Neural crest cell (in vitro differentiated cells): Measurements from ENCODE around the gene METAP2. TPM values are rescaled to one million over a fixed set of nuclear protein-coding genes. Genes with fewer than 3 reads are reported as not detected.

Experiments used
- DNase-seq: peaks from one replicate; pipeline ENCODE4 v3.0.0; 2021; ENCODE audit warnings: low read depth, mixed read lengths, low spot score
- H3K27ac Mint-ChIP-seq: one replicate; pipeline ENCODE4 v1.8.0; 2021; ENCODE audit warnings: mild to moderate bottlenecking, mixed read lengths; ENCODE audit not compliant: unreplicated experiment
- H3K27me3 Mint-ChIP-seq: 2 replicates; pipeline ENCODE4 v1.8.0; 2021; ENCODE audit warnings: low read depth, mild to moderate bottlenecking, mixed read lengths
- H3K36me3 Mint-ChIP-seq: 2 replicates; pipeline ENCODE4 v1.8.0; 2021; ENCODE audit warnings: low read depth, mild to moderate bottlenecking, mixed read lengths
- H3K4me1 Mint-ChIP-seq: 2 replicates; pipeline ENCODE4 v1.8.0; 2021; ENCODE audit warnings: mixed read lengths
- H3K4me3 Mint-ChIP-seq: one replicate; pipeline ENCODE4 v1.8.0; 2021; ENCODE audit warnings: mild to moderate bottlenecking, mixed read lengths
- H3K9me3 Mint-ChIP-seq: 2 replicates; pipeline ENCODE4 v1.8.0; 2021; ENCODE audit warnings: mixed read lengths
- CTCF ChIP-seq: fragments of 200-600 bp; sonication (generic); conservative IDR thresholded peaks from 2 replicates; pipeline ENCODE4 v1.5.0; 2021; ENCODE audit warnings: antibody characterized with exemption, mild to moderate bottlenecking
- total RNA-seq: library from RNA; stranded (reverse); gene quantifications from 2 replicates; pipeline ENCODE4 v1.2.1, GENCODE V29; 2021

METAP2 gene
- total RNA-seq, 1 donor from 2014 or later = 99.6 TPM

- Mint-ChIP-seq H3K27ac (peak overlapping the region; percentile 36), H3K27me3 (peaks cover 55% of the 10 kb centered on the region), H3K4me1 (peaks cover 45% of the 10 kb centered on the region), H3K4me3 (peak overlapping the region; percentile 77), H3K9me3 (peaks cover 6% of the 10 kb centered on the region), H3K36me3 (peaks cover 2% of the 10 kb centered on the region)
- TF ChIP-seq CTCF = no peak
- DNase-seq = no peak
Measured at GRCh38 chr12:95546491-95546813, 72.5 kb downstream of the METAP2 start.

GRCh38 chr12:95547522-95548055 lies 73.6 kb downstream of the METAP2 start:
- no peak for DNase-seq

GRCh38 chr12:95548056-95548538 lies 74.1 kb downstream of the METAP2 start:
- peaks cover 65% of the 10 kb centered on the region for H3K27me3 Mint-ChIP-seq
- peaks cover 6% of the 10 kb centered on the region for H3K9me3 Mint-ChIP-seq

More at GRCh38 chr12:95547522-95548055, 73.6 kb downstream of the METAP2 start:
- Mint-ChIP-seq H3K27me3 (peaks cover 64% of the 10 kb centered on the region), H3K4me1 (peaks cover 54% of the 10 kb centered on the region), H3K27ac (peak overlapping the region; percentile 79), H3K36me3 (peaks cover 2% of the 10 kb centered on the region), H3K9me3 (peaks cover 6% of the 10 kb centered on the region), H3K4me3 (peak overlapping the region; percentile 77)
- TF ChIP-seq CTCF = no peak

GRCh38 chr12:95548539-95549391 lies 74.8 kb downstream of the METAP2 start:
- H3K4me1 Mint-ChIP-seq = peaks cover 54% of the 10 kb centered on the region
- H3K36me3 Mint-ChIP-seq = peaks cover 2% of the 10 kb centered on the region
- DNase-seq = peak; percentile 58
- peak overlapping the region; percentile 86 for H3K4me3 Mint-ChIP-seq
- H3K9me3 Mint-ChIP-seq = peaks cover 6% of the 10 kb centered on the region
- no peak for TF ChIP-seq CTCF
- peaks cover 68% of the 10 kb centered on the region for H3K27me3 Mint-ChIP-seq
- no peak overlapping the region for H3K27ac Mint-ChIP-seq

More at GRCh38 chr12:95548056-95548538, 74.1 kb downstream of the METAP2 start:
- peak; percentile 30 for DNase-seq
- no peak for TF ChIP-seq CTCF
- peak overlapping the region; percentile 69 for H3K27ac Mint-ChIP-seq
- peaks cover 54% of the 10 kb centered on the region for H3K4me1 Mint-ChIP-seq
- H3K4me3 Mint-ChIP-seq = peak overlapping the region; percentile 77
- H3K36me3 Mint-ChIP-seq = peaks cover 2% of the 10 kb centered on the region

GRCh38 chr12:95549392-95550084 lies 75.6 kb downstream of the METAP2 start:
- no peak for TF ChIP-seq CTCF
- Mint-ChIP-seq H3K27me3 (peaks cover 73% of the 10 kb centered on the region), H3K9me3 (peaks cover 6% of the 10 kb centered on the region), H3K36me3 (peaks cover 2% of the 10 kb centered on the region), H3K4me1 (peaks cover 54% of the 10 kb centered on the region), H3K27ac (no peak overlapping the region), H3K4me3 (peak overlapping the region; percentile 86)
- DNase-seq = no peak
